Measurements from ENCODE around the gene TMEM59L. TPM values are rescaled to one million over a fixed set of nuclear protein-coding genes. Genes with fewer than 3 reads are reported as not detected.

The TMEM59L gene
- total RNA-seq (1 to 10 TPM; 4.3 to 7.0 TPM), polyA plus RNA-seq (ENCODE audit: insufficient read depth, low read depth, low replicate concordance) (4.5 TPM)
- long read RNA-seq, donor 1 = 0 reads
- long read RNA-seq, donor 2 = 0 reads

- peak; percentile 38 for DNase-seq
- TF ChIP-seq POLR2A (IDR thresholded peaks at IDR 0.05) = no peak
- no peak for TF ChIP-seq CTCF (IDR thresholded peaks at IDR 0.05)
- 2 to 3% methylated on average over 14 to 32 of the region's 70 CpGs for WGBS, 2 donors
- H3K27me3 ChIP-seq = no peaks in the 10 kb centered on the region
- intact Hi-C loops (cut with DNase I; ENCODE audit: low total_unique reads) = no loop called here
- H3K9me3 ChIP-seq = no peaks in the 10 kb centered on the region
- H3K4me3 ChIP-seq = peak within 1 kb of the TSS; percentile 9 to 10
- H3K4me1 ChIP-seq = peaks cover 7% of the 10 kb centered on the region
- no peaks in the 10 kb centered on the region for H3K36me3 ChIP-seq (ENCODE audit: low read depth, missing control alignments)
- H3K27ac ChIP-seq = no peak within 1 kb of the TSS
Observed at GRCh38 chr19:18612772-18613588, at the start of gene TMEM59L. TMEM59L (plus strand) TSS chr19:18612870; CDS start chr19:18612959, 89 bp downstream.

- TF ChIP-seq CTCF (IDR thresholded peaks at IDR 0.05) = no peak
- TF ChIP-seq POLR2A (IDR thresholded peaks at IDR 0.05) = no peak
- no peaks in the 10 kb centered on the region for H3K9me3 ChIP-seq
- intact Hi-C loops (cut with DNase I; ENCODE audit: low total_unique reads) = no loop called here
- no peak overlapping the region for H3K27ac ChIP-seq
- H3K36me3 ChIP-seq (ENCODE audit: low read depth, missing control alignments) = no peaks in the 10 kb centered on the region
- no peak overlapping the region for H3K4me3 ChIP-seq
- WGBS, 2 donors = 93 to 95% methylated on average over 7 to 8 of the region's 8 CpGs
- DNase-seq = no peak
- no peaks in the 10 kb centered on the region for H3K27me3 ChIP-seq
- peaks cover 6% of the 10 kb centered on the region for H3K4me1 ChIP-seq
Observed at GRCh38 chr19:18566953-18567352, 45.7 kb upstream of the TMEM59L start.

GRCh38 chr19:18568367-18568766, 44.3 kb upstream of the TMEM59L start:
- H3K9me3 ChIP-seq = no peaks in the 10 kb centered on the region
- peaks cover 11% of the 10 kb centered on the region for H3K4me1 ChIP-seq
- WGBS, 2 donors = 94 to 99% methylated on average over 7 to 15 of the region's 15 CpGs
- H3K27me3 ChIP-seq = no peaks in the 10 kb centered on the region
- no peaks in the 10 kb centered on the region for H3K36me3 ChIP-seq (ENCODE audit: low read depth, missing control alignments)
- TF ChIP-seq POLR2A (IDR thresholded peaks at IDR 0.05) (no peak), CTCF (IDR thresholded peaks at IDR 0.05) (no peak)
- H3K4me3 ChIP-seq = no peak overlapping the region
- no peak for DNase-seq
- intact Hi-C loops (cut with DNase I; ENCODE audit: low total_unique reads) = no loop called here
- H3K27ac ChIP-seq = no peak overlapping the region

- peak within 1 kb of the TSS; percentile 93 to 98 for H3K4me3 ChIP-seq
- intact Hi-C loops (cut with DNase I; ENCODE audit: low total_unique reads) = loop anchor here (10.0 kb wide), 1 partner anchor 117 kb away; no protein-coding TSS in a partner anchor
- TF ChIP-seq CTCF (IDR thresholded peaks at IDR 0.05) (no peak), POLR2A (IDR thresholded peaks at IDR 0.05) (peak; percentile 11)
- no peaks in the 10 kb centered on the region for H3K36me3 ChIP-seq (ENCODE audit: low read depth, missing control alignments)
- DNase-seq = peak; percentile 99
- H3K9me3 ChIP-seq = no peaks in the 10 kb centered on the region
- WGBS, 2 donors = 0 to 1% methylated on average over 18 to 75 of the region's 75 CpGs
- peak within 1 kb of the TSS; percentile 89 to 92 for H3K27ac ChIP-seq
- peaks cover 11% of the 10 kb centered on the region for H3K4me1 ChIP-seq
- no peaks in the 10 kb centered on the region for H3K27me3 ChIP-seq
Observed at GRCh38 chr19:18571564-18572344, 40.9 kb upstream of the TMEM59L start, which contains the start of gene UBA52. UBA52 (plus strand) TSS chr19:18571857; CDS start chr19:18573301, 1,444 bp downstream.
